NCI-H146 treated with DMSO at 0.1 percent for 48 hours (cell line): ENCODE data around the gene KRT37.

Experiments used
- DNase-seq: peaks from one replicate; lab custom pipeline; 2025; ENCODE audit not compliant: unreplicated experiment; lab: John Stamatoyannopoulos, UW

Gene KRT37

DNA sequence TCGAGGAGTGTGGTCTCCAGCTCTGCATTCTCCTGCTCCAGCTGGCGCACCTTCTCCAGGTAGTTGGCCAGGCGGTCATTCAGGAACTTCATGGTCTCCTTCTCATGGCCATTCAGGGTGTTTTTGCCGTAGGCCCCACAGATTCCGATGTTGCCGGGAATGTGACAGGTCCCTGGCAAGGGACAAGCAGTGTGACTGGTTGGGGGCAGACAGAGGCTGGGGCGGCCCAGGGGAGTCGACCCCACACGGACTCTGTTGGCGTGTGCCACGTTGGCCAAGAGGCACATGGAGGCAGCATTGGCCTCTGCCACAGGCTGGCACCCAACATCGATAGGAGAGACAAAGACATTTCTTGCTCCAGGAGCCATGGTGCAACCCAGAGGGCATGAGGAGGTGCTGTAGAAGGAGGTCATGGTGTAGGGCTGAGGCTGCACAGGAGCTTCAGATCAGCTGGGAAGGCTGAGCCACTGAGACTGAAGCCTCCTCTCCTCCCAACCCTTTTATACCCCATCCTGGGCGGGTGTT lies at the start of gene KRT37:
KRT37 (minus strand) TSS at position 475 of the 525 bp plus-strand sequence; CDS start at position 413, 62 bp downstream.
- no peak for DNase-seq

DNA sequence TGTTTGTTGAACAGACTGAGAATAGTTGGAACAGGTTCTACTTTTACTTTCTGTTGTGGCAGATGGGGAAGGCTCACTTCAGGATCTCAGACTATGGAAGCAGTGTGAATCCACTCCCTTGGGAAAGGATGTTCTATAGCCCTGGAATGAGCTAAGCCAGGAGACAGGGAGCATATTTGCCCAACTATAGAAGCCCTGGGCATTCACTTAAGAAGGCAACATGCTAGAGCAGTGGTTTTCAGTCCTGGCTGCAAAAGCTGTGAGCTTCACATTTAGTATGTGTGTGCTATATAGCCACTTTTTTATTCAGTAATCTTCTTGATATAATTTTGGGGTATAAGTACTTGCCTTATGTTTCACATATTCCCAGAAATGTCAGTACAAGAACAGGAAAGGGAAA lies 44.0 kb upstream of the KRT37 start:
- no peak for DNase-seq

GRCh38 chr17:41467561-41467960 lies 43.2 kb upstream of the KRT37 start:
- no peak for DNase-seq

DNA sequence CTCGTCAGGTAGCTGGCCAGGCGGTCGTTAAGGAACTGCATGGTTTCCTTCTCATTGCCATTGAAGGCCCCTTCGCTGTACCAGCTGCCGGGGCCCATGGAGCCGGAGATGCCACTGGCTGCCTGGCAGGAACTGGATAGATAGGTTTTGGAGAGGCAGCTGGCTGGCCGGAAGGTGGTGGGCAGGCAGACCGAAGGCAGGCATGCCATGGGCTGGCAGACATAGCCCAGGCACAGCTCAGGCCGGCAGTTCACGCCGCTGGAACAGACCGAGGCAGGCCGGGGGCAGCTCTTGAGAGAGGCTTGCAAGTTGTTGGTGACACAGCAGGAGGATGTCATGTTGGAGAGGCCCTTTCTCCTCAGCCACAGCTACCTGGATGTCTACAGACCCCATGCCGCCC lies 42.6 kb upstream of the KRT37 start, which contains the start of gene KRT32:
KRT32 (minus strand) TSS at position 399 of the 400 bp plus-strand sequence; CDS start at position 338, 61 bp downstream.
- no peak for DNase-seq

DNA sequence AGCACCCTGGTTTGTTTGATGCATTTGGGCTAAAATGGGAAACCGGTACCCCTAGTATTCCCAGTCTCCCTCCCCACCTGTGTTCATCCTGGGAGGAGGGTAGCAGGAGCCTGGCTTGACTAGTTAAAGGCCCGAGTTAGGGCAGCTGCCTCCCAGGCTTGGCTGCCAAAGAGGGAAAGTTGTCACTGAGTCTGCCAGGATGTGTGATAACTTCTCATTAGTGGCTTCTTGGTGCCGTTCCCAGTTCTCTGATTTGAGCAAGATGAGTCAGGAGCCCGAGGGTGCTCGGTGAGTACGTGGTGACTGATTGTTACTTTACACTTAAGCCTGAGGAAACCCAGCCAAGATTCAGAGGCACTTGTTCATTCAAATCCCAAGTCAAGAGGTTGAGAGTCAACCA lies 40.3 kb upstream of the KRT37 start:
- DNase-seq, result no peak

DNA sequence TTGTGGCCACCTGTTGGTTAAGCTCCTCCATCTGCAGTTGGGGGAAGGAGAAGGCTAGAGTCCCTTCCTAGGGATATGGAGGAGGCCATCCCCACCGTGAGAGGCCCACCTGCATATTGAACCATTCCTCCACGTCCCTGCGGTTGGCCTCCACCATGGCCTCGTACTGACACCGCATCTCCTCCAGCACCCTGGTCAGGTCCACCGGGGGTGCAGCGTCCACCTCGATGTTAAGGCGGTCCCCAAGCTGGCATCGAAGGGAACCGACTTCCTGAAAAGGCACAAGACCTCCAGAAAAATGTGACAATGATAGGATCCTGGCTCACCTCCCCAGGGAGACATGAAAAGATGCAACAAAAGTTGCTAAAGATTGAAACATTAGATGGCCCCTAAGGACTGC lies 39.8 kb upstream of the KRT37 start:
- no peak for DNase-seq

DNA sequence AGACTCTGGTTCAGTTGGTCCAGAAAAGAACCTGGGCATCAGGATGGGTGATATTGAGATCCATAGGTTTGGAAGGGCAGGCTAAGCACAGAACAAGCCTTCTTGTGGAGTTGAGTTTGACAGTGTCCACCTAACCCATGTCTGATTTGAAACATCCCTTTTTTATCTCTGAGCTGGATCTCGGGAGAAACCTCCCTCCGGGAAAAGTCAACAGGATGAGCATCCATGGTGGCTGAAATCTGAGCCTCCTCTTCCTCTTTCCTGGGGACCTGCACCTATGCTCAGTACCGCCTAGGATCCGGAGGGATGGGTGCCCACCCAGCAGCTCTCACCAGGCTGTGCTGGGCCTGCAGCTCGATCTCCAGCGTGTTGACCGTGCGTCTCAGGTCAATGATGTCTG lies 39.4 kb upstream of the KRT37 start:
- no peak for DNase-seq

GRCh38 chr17:41462705-41463104 lies 38.3 kb upstream of the KRT37 start:
- no peak for DNase-seq

- DNase-seq, result no peak
These were observed 33.3 kb upstream of the KRT37 start for GRCh38 chr17:41457676-41458075.

DNA sequence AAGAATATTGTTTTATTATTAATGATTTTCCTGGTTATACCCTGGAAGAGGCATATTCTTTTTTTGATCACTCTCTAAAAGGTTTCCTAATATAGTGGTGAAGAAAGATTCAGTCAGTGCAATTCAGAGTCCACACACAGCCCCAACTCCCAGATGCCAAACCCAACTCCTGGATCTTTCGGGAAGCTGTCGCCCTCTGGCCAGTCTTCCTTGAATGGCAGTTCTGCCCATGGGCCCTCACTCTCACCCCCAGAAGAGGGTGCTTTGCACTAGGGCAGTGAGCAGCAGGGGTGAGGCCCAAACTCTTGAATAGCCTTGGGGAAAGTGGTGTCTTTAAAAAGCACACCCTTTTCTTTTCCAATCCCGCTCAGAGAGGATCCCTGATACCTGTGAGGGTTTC lies 31.8 kb upstream of the KRT37 start:
- DNase-seq, result no peak

DNA sequence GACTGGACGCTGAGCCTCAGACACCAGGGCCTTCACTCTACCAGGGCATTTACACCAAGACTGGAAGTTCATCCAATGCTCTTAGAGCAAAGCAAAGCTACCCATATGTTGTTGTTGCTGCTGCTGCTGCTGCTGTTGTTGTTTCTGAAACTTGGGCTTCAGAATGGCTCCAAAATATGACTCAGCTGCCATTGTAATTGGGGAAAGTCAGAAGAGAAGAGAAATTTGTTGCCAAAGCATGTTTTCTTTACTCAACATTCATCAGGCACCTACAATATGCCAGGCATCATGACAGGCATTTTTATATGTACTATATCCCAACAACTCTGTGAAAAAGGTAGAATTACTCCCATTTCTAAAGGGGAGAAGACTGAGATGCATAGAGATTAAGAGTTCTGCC lies 30.9 kb upstream of the KRT37 start:
- no peak for DNase-seq

GRCh38 chr17:41453066-41453465 lies 28.7 kb upstream of the KRT37 start:
- DNase-seq, result no peak

DNA sequence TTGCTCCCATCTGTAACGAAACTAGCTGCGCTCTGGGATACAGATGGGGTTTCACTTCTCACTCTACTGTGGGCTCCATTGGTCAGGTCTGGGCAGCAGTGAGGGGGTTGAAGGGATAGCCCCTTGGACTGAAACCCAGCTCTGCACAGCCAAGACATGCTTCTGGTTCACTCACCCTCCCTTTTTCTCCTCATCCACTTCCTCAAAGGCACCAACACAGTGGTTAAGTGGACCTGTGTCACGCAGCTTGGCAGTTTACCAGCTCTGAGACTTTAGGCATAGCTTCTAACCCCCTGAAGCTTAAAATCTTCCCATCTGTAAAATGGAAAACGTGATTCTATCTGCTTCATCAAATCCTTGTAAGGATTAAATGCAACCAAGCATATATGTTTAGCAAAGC lies 27.9 kb upstream of the KRT37 start:
- no peak for DNase-seq

DNA sequence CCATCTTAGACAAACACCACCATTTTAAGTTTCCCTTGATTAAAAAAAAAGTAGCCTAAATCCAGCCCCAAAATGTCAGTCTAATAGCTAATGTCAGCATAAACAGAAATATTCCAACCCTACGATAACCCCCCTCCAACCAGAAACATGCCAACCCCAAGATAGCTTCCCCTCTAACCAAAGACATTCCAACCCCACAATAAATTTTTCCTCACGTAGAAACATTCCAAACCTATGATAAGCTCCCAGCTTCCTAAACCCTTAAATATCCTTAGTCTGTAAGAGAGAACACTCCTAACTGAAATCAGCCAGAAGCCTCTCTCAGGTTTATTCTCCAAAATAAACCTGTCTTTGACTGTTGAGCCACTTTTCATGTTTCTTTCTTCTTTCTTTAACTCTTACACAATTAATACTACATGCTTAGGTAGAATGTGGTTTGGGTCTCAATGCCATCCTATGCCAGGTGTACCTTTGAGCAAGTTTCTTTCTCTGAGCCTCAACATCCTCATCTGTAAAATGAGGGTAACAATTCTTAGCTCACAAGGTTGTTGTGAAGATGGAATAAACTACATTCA lies 26.9 kb upstream of the KRT37 start:
- DNase-seq, result no peak

- no peak for DNase-seq
These were observed 24.6 kb upstream of the KRT37 start for GRCh38 chr17:41449008-41449407.

DNA sequence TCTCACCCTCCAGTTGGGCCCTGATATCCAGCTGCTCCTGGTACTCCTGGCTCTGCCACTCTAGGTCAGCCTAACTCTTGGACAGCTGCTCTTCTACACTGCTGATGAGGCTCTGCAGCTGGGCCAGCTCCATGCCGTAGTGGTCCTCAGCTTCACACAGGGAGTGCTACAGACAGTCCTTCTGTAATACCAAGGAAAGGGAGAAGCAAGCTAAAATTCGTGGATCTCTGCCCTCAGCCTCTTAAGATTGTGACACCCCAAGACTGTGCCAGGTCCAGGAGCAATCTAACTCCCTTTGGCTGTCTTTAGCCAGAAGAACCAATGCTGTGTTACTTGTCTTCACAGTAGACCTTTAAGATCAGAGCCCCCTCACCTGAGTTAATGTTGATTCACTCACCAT lies 24.1 kb upstream of the KRT37 start:
- no peak for DNase-seq

- DNase-seq, result no peak
These were observed 22.4 kb upstream of the KRT37 start for GRCh38 chr17:41446806-41447205.

DNA sequence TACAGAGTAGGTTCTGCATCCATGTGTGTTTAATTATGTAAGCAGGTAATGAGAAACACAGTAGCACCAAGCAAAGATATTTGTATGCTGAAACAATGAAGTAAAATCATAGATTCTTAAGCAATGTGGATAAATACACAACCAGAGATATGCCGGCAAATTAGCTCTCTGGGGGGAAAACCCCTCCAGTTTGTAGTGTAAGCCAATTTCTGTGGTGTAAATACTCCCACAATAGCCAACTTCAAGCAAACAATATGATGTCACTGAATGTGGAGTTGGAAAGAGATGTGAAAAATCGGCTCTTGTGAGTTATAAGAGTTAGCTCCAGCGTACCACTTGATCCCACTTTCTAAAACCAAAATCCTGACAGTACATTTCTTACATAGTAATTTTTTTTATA lies 20.3 kb upstream of the KRT37 start:
- DNase-seq, result no peak

GRCh38 chr17:41444186-41444585 lies 19.8 kb upstream of the KRT37 start:
- no peak for DNase-seq

- DNase-seq, result no peak
These were observed 18.4 kb upstream of the KRT37 start for GRCh38 chr17:41442739-41443138.

DNA sequence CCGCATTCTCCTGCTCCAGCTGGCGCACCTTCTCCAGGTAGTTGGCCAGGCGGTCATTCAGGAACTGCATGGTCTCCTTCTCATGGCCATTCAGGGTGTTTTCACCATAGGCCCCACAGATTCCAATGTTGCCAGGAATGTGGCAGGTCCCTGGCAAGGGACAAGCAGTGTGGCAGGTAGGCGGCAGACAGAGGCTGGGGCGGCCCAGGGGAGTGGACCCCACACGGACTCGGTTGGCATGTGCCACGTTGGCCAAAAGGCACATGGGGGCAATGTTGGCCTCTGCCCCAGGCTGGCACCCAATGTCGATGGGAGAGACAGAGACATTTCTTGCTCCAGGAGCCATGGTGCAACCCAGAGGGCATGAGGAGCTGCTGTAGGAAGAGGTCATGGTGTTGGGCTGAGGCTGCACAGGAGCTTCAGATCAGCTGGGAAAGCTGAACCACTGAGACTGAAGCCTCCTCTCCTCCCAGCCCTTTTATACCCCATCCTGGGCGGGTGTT lies 16.2 kb upstream of the KRT37 start, which contains the start of gene KRT38:
KRT38 (minus strand) TSS at position 453 of the 503 bp plus-strand sequence; CDS start at position 391, 62 bp downstream.
- DNase-seq, result no peak

DNA sequence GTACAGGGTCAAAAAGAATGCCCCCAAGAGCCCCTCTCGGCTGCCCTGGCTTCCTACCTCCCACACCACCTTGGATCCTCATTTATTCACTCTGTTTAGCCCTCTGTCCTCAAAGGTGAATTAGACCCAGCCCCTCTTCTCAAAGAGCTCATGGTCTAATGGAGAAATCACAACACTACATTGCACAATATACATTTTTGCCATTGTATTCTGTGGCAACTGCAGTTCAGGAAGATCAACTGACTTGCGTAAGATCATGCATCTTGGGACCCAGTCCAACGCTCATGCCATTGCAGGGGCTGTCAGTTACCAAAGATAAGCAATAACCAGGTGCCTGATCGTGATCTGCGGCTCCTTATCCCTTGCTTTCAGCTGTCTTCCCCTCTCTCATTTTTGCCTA lies 15.0 kb upstream of the KRT37 start:
- no peak for DNase-seq

DNA sequence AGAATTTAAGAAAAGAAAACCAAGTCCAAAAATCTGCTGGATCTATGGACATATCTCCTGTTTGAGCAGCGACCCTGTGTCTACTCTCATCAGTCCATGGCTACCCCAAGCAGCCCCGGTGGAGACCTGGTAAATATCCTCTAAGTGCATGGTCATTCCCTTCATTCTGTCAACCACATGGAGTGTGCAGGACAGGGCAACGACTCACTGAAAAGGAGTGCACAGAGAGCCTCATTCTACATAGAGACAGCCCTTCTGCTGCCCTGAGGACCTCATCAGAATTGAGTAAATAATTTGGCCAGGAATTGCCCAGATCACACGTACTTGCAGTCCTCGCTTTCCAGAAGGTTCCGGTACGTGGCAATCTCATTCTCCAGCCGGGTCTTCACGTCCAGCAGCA lies 13.4 kb upstream of the KRT37 start:
- no peak for DNase-seq
